HG02970 (cell line): ENCODE measurements around the gene CPM.
"Not testable (repeated sequence)": the region's sequence is repeated elsewhere in the genome, so short reads cannot be mapped to it uniquely, and the experiment has no call there.

Experiments
- ATAC-seq: cut with Tn5 transposase; IDR thresholded peaks from one replicate; pipeline ENCODE4 v1.9.1; 2021; ENCODE audit warnings: mild to moderate bottlenecking, moderate library complexity, moderate number of reproducible peaks; ENCODE audit not compliant: unreplicated experiment, low FRiP score

The CPM gene

DNA sequence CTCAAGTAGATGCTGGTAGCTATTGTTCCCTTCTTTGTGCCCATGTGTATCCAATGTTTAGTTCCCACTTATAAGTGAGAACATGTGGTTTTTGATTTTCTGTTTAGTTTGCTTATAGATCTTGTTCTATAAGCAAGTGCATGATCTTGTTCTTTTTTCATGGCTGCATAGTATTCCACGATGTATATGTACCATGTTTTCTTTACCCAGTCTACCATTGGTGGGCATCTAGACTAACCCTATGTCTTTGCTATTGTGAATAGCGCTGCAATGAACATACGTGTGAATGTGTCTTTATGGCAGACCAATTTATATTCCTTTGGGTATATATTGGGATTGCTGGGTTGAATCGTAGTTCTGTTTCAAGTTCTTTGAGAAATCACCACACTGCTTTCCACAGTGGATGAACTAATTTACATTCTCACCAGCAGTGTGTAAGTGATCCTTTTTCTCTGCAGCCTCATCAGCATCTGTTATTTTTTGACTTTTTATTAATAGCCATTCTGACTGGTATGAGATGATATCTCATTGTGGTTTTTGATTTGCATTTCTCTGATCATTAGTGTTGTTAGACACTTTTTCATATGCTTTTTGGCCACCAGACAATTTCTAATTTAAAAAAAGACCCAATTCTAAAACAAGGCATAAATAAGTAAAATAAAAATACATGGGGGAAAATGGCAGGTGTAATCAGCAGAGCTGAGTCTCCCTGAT, 50.6 kb downstream of the CPM start:
- no peak for ATAC-seq

- no peak for ATAC-seq
Observed at GRCh38 chr12:68880660-68881325, 52.2 kb downstream of the CPM start.

DNA sequence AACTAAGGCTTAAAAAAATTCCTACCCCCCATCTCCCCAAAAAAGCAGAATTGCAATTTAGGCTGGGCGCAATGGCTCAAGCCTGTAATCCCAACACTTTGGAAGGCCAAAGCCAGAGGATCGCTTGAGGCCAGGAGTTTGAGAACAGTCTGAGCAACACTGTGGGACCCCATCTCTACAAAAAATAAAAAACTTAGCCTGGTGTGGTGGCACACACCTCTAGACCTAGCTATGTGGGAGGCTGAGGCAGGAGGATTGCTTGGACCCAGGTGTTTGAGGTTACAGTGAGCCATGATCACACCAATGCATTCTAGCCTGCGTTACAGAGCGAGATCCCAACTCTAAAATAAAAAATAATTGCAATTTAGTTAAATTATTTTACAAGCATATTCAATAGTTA, 54.1 kb downstream of the CPM start:
- no peak for ATAC-seq

GRCh38 chr12:68878283-68878682, 54.7 kb downstream of the CPM start:
- ATAC-seq = no peak

DNA sequence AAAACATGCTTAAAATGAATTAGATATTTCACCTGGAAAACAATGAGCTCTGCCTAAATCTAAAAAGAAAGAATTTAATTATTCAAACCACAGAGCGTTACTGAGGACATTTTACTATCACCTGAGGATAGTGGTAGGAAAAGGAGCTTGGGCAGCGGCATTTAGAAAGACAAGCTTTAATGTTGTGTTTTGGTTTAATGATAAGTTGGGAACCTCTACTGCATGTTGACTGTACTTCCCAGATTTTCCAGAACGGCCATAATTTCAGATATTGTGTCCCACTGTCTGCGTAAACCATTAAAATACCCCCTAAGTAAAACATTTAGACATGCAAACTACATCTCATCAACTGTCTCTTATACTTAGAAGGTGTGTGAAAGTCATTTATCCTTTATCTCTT, 55.4 kb downstream of the CPM start:
- no peak for ATAC-seq

DNA sequence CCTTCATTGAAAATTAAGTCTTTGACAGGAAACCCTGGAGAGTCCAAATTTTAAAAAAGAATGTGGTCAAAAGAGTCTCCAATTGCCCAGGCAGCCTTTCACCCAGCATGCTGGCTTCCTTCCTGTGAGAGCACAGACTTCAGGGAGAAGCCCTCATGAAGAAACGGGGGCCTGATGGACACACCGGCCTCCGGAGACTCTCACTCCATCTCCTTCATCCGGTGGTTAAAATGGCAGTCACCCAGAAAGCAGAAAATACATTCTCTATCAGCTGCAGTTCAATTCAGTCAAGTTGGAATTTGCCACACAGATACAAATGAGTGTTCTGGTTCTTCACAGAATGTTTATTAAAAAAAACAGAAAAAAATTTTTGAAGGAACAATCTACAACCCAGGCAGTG, 56.5 kb downstream of the CPM start:
- ATAC-seq = no peak

DNA sequence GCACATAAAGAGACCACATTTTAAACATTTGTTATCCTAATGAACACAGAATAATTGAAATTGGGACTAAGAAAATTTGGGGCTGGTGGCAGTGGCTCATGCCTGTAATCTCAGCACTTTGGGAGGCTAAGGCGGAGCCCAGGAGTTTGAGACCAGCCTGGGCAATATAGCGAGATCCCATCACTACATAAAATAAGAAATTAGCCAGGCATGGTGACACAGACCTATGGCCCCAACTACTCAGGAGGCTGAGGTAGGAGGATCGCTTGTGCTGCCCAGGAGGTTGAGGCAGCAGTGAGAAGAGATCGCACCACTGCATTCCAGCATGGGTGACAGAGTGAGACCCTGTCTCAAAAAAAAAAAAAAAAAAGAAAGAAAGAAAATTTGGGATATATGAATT, 59.7 kb downstream of the CPM start:
- ATAC-seq = no peak

GRCh38 chr12:68871921-68872320, 61.0 kb downstream of the CPM start:
- ATAC-seq = no peak

DNA sequence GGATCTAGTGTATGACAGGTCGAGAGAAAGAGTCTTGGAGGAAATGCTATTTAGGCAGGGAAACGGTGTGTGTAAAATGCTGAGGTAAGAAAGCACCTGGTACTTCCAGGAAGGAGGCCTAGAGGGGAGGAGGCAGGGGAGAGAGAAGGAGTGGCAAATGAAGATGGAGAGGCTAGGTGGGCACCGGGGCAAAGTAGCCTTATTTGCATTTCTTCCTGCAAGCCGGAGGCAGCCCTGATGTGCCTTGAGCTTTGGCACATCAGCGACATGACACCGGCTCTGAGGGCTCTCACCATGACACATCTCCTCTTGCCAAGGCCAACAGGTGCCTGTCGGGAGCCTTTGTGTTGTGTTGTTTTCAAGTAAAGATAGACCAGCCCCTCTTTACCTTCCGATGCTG, 61.6 kb downstream of the CPM start:
- no peak for ATAC-seq

DNA sequence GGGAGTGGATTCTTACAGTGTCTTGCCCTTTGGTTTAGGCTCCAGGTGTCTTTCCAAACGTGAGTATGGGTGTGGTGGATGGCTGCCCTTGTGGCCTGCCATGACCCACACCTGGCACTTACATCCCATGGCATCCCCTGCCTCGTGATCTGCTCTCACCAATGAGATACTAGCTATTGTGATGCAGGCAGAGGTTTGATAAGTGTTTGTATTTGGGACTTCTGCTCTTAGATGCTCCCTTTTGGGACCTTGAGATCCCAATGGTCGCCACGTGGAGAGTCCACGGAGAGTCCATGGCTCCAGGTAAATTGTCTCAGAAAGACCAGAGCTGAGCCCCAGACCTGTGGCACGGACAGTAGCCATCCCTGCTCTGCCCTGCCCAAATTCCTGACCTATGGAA, 62.5 kb downstream of the CPM start:
- ATAC-seq = no peak

GRCh38 chr12:68870011-68870410, 63.0 kb downstream of the CPM start:
- no peak for ATAC-seq

GRCh38 chr12:68868043-68868790, 64.8 kb downstream of the CPM start:
- ATAC-seq = no peak

- no peak for ATAC-seq
Observed at GRCh38 chr12:68867606-68868005, 65.4 kb downstream of the CPM start.

- ATAC-seq = no peak
Observed at GRCh38 chr12:68866950-68867349, 66.0 kb downstream of the CPM start.

DNA sequence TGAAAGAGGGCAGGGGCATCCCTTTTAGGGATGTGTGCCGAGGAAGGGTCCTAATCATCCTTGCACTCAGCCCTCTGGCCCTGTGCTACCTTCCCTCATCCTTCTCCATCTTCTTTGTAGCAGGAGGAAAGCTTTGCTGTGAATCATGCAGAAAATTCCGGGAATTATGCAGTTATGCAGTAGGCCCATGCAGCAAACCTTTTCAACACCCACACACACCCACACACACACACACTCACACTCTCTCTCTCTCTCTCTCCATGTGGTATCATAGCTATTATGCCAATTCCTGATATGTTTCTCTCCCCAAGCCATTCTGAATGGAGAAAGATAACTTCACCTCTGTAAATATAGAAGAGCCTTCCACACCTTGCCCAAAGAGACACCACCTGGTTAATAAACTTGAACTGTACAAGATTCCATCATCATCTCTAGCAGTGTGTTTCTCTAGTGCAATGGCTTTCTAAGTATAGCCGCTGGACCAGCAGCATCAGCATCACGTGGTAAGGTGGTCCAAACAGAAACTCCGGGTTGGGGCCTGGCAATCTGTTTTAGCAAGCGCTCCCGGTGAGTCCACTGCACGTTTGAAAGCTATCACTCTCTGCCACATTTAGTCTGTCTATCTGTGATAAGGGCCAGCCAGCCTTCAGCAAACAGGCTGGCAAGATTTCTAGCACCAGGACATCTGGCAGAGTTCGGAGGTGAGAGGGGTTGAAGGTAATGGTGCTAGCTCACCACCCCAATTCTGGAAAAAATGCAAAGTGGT, 67.4 kb downstream of the CPM start:
- no peak for ATAC-seq

DNA sequence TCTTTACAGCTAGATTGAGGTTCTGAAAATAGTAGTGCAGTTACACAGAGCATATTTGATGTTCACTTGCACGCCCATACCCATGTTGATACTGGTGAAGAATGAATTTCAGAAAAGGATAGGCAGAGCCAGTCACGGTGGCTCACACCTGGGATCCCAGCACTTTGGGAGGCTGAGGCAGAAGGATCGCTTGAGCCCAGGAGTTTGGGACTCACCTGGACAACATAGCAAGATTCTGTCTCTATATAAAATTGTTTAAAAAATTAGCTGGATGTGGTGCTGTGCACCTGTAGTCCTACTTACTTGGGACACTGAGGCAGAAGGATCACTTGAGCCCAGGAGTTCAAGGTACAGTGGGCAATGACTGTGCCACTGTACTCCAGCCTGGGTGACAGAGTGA, 68.4 kb downstream of the CPM start:
- ATAC-seq = no peak

DNA sequence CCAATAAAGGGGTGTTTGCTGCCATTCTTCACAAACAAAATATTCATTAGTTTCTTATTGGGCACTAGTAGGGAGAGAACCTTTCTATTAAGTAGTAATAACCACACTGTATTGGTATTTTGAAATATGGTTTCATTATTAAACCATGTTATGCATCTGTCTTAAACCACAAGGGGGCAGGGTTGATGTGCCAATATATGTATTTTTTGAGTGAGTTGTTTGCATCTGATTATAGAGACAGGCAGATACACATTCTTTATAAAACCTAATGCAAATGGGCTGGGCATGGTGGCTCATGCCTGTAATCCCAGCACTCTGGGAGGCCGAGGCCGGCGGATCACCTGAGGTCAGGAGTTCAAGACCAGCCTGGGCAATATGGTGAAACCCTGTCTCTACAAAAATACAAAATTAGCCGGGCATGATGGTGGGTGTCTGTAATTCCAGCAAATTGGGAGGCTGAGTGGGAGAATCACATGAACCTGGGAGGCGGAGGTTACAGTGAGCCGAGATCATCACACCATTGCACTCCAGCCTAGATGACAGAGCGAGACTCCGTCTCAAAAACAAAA, 69.0 kb downstream of the CPM start:
- ATAC-seq = not testable (repeated sequence)

- no peak for ATAC-seq
Observed at GRCh38 chr12:68863109-68863770, 69.7 kb downstream of the CPM start.

- no peak for ATAC-seq
Observed at GRCh38 chr12:68861890-68862289, 71.1 kb downstream of the CPM start.

DNA sequence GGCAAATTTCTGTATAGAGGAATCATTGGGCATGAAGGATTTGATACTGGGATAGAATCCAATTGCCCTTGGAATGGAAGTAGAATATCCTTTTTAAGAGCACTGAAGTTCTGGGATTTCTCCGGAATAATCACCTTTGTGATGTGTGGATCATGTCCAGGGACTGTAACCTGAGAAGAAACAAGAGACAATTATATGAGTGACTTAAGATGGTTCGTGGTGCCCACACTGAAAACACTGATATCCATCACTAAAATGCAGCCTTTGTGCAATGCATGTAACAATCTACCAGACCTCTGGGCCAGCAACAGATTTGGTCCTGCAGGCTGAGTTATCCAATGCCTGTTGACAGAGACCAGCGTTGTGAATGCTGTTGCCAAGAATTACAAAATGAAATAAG, 76.5 kb downstream of the CPM start:
- ATAC-seq = no peak
